ENCODE data around the gene DDAH1.
"Not testable (repeated sequence)": the region's sequence is repeated elsewhere in the genome, so short reads cannot be mapped to it uniquely, and the experiment has no call there.

Gene DDAH1

DNA sequence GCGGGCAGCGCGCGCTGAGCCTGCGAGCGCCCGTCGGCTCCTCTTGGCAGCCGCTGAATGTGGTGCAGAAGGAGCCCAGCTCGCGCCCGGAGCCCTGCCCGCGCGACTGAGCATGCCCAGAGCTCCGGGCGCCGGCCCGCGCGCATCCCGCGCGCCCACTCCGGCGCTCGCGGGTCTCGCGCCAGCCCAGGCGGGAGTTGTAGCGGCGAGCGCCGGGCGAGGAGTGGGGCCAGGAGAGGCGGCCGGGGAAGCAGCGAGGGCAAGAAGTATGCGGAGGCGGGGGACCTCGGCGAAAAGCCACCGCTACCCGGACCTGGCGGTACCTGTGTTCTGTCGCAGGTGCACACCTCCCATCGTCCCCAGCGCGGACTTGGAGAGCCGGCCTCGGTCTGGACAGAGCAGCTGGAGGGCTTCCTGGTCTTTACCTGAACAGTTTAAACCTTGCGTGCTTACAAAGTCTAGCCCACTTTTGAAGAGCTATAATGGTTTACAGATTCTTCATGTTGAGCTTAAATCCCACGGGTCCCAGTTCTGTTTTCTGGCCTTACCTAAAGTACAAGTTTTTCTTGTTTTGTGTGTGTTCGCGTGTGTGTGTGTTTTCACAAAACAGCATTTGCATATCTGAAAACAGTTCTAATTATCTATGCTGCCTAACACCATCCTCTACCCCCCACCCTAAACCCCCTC, at the start of gene DDAH1:
TSS of gene DDAH1 (minus strand) at position 61 of the 687 bp plus-strand sequence. CDS start 114 bp downstream, outside the sequence.
- no peak for DNase-seq

DNA sequence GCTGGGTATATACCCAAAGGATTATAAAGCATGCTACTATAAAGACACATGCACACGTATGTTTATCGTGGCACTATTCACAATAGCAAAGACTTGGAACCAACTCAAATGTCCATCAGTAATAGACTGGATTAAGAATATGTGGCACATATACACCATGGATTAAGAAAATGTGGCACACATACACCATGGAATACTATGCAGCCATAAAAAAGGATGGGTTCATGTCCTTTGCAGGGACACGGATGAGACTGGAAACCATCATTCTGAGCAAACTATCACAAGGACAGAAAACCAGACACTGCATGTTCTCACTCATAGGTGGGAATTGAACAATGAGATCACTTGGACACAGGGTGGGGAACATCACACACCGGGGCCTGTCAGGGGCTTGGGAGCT, 49.0 kb upstream of the DDAH1 start:
- DNase-seq = not testable (repeated sequence)

DNA sequence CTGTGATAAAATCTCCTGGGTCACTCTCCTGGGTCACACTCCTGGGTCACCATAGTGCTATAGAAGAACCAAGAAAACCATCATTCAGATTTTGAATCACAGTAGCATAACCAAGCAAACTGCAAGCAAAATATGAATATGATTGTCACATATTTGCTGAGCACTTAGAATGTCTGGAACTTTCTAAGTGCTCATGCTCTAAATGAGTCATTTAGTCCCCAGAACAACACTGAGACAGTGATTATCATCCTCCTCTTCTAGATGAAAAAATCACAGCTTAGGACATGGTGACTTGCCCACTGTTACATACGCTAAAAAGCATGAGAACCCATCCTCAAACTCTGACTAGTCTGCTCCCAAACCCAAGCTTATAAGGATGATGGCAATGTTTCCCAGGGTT, 39.5 kb upstream of the DDAH1 start:
- no peak for DNase-seq

DNA sequence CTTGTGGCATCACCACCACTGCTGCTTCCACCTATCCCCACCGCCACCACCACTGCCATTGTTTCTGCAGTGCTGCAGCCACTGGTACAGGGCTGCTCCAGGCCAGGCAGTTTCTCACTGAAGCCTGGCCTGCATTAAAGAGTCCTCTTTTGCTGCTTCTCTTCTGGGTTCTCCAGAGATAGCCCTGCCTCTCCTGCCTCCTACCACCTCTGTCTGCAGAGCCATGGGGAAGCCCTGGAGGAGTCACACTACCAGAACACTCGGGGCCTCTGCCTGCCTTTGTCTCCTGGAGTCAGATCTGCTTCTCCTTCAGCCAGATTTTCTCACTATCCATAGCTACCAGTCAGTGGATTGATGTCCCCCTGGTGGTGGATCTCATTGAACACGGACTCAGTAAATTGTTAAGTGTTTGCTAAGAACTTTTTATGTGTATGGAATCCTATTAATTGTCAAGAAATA, 37.7 kb upstream of the DDAH1 start:
- DNase-seq = no peak

DNA sequence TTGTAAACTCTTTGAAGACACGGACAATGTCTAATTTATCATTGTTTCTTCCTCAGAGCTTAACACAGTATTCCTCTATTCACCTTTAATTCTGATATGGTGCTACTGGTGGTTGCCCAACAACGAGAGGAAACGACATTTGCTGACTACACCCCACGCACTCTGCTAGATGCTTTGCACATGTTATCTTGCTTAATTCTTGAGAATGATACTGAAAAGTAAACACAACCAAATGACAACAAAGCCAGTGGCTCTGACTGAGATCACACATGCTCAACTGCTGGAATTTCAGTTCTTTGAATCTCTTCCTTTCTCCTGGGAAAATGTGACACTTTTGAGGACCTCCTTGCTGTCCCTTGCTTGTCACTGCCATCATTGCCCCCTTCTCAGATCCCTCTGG, 37.2 kb upstream of the DDAH1 start:
- DNase-seq = no peak

DNA sequence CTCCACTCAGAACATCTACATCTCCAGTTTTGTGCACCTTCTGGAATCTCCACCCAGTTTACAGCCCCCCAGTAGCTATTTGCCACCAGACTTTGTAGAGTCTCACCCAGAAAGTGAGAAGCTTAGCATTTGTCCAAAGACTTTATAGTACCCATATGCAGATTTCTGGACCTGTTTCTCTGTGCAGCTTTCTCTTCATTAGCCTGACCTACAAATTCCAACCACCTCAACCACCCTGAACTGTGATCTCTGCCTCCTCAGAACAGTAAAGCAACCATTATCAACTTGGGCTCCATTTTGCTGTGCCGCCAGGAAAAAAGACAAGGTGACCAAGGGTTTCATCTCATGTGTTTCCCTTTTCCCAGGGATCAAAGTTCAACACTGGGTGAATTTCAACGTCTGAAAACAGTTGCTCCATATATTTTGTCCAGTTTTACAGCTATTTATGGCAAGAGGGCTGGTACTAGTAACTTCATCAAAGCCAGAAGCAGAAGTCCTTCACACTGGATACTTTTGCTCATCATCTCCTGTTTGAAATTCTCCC, 36.5 kb upstream of the DDAH1 start:
- no peak for DNase-seq

DNA sequence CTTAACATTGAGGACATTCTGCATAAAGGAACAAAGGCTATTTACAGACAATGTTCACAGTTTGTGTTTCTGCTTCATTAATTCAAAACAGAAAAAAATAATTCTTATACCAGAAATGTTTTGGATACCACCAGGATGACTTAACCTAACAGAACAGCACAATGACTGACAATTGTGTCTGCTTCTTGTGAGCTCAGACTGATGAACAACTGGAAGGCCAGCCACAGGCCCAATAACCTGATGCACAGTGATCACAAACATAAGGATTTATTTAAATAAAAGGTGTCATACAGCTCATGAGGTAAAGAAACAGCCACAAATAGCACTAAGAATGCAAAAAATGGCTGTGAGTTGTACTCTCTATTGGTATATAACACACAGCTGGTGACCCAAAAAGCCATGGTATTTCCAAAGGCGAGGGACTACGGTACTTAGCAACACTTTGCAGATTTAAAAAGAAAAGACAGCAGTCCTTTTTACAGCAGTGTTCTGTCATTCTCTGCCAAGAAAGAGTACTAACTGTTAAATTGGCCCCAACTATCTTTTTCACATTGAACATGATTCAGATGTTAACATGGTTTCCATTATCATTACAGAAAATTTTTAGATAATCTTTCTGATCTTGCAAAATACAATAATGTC, 32.1 kb upstream of the DDAH1 start:
- DNase-seq = no peak

DNA sequence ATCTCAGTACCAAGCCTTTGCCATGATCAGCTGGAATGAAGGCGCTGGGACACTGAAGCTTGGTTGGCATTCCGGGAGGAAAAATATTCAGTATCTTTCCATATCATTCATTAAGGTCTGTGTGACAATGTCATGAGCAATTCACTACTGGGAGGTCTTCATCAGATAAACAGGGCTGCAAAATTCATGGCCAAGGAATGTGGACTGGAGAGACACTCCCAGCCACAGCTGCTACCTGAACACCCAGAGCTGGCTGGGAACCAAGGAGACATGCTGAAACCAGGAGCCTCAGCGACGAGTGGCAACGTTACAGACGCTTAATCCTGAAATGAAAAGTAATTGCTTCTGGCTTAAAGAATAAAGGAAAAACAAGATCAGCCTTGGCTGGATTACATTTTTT, 30.6 kb upstream of the DDAH1 start:
- no peak for DNase-seq

DNA sequence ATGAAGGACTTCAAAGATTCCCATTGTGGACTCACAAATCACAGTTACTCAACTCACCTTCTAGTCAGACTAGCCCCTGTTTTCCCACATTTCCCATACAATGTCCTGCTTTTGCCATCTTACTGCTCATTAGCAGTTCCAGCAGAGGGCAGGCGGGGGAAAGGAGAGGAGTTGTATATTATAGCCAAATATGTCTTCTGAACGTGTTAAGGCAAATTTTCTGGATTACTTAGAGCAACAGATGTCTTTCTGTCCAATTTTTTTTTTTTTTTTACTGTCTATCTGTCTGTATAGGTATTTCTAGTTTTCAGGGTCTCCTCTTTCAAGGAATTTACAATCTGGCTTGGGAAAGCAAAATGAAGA, 29.9 kb upstream of the DDAH1 start:
- DNase-seq = no peak

DNA sequence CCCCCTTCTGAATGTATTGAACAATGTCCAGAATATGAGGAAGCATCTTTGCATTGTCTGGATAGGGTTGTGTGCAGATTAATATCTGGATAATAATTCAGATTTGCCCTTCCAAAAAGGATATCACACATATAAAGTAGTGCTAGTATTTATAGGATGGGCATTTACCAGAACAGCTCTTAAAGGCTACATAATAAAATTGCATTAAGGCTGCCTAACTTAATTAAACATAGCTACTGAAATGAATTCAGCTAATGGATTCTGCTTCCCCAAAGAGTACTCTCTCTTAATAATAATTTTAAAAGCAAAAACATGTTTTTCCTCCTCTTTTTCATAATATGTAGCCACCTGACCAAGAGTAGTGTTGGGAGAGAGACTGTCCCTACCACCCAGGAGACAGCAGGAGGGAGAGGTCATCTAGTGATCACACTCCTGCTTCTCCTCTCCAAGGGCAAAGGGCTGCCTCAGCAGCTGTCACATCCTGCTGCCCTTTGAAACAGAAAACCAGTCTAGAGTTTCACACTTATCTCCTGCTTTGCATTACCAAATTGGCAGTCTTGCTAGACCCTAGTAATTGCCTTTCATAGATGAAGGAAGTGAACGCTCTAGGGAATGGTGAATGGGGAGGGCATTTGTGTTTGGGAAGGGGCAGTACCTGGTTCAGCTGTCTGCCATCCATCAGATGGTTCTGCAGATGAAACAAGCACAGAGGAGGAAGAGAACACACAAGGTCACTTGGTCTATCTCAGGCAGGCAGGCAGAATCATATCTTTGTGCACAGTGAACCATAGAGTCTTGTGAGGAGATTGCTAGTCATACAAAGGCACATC, 29.3 kb upstream of the DDAH1 start:
- DNase-seq = no peak

DNA sequence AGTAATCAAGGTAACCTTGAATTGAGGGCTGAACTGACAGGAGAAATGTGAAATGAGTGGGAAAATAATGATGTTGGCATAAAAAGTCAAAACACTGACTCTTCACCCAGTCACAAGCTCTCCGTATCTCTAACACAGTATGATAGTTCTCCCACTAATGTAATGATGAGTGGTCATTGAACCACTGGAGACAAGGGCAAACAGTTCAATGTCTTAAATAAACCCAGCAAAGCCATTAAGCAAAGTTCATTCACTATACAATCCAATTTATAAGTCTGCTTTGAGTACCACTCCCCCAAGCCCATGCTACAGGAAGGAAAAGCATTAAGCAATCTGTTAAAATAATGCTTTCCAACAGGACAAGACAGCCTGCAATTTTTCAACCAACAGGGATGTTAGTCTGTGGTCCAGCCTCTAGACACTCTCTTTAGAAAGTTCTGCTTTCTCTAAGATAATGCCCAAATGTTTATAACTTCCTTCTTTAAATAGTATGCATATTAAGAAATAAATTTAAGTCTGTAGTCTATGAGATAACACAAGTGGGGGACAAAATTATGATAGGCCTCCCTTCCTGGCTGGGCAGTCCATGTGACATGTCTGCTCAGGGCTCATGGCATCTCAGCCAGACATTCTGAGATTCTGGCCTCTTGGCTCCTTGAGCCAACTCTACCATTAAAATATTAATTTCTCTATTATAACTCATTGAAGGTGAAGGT, 25.5 kb upstream of the DDAH1 start:
- DNase-seq = no peak

DNA sequence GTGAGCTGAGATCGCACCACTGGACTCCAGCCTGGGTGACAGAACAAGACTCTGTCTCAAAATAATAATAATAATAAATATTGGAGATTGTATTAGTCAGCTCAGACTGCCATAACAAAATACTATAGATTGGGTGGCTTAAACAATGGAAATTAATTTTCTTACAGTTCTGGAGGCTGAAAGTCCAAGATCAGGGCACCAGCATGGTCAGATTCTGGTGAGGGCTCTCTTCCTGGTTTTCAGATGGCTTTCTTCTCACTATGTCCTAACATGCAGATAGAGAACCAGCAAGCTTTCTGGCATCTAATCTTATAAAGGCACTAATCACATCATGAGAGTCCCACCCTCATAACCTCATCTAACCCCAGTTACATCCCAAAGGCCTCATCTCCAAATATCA, 23.2 kb upstream of the DDAH1 start:
- DNase-seq = no peak

DNA sequence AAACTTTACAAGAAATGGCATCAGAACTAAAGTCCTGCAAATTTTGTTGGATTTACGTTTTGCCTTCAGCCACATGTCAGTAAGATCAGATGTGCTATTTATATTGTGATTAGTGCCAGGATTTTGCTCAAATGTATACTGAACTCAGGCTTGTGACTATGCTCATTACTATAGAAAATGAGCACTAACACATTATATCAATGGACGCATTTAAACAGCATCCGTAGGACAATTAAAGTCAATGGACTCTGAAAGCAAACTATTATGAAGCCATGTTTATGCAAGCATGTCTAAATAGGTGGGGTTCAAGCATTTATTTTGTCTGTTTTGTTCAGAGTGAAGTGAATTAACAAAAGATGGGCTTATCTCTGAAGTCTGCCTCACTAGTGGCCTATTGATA, 20.6 kb upstream of the DDAH1 start:
- DNase-seq = no peak

DNA sequence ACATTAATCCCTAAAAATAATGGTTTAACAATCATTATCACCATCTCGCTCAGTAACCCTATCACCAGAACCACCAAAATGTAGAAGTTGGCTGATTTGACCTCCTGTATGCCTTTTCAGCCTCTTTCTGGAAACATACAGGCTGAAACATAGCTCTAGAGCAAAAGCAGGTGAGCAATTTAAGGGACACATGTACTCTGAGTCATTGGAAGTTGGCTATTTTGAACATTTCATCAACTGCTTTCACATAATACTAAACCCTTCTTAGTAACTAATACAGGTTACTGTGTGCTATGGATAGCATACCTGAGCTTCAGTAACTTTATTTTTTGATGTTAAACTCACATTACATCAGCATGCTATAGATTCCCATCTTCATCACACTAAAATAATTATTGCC, 19.8 kb upstream of the DDAH1 start:
- DNase-seq = no peak

DNA sequence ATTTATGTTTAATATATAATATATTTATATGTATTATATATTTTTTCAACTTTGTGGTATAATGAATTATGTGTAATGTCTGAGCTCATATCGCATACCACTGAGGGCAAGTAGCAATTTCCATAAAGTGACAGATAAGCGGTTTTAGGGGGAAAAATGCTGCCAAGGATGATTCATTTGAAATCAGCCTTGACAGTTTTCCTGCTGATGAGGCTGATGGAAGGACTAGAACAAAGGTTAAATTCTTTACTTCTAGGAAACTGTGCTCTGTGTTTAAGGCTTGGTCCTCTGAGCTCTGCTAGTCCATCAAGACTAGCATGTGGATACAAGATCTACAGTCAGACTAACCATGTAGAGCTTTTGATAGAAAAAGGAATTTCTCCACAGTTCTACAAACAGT, 19.3 kb upstream of the DDAH1 start:
- DNase-seq = no peak

DNA sequence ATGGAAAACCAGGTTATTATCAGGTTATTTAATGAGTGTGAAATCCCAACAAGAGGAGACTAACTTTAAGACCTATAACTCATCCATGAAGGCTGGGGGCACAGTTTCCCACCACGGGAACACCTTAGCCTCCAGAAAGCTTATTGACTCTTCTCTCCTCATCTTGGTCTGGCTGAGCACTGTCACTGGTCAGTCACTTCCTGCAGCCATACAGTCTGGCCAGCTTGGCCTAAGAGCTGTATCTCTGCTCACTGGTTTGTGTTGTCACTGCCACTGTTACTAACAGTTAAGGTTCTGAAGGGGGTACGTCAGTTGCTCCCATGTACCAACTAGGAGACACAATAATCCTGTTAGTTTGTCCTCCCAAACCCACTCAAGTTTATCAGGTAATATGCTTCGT, 16.7 kb upstream of the DDAH1 start:
- DNase-seq = no peak

DNA sequence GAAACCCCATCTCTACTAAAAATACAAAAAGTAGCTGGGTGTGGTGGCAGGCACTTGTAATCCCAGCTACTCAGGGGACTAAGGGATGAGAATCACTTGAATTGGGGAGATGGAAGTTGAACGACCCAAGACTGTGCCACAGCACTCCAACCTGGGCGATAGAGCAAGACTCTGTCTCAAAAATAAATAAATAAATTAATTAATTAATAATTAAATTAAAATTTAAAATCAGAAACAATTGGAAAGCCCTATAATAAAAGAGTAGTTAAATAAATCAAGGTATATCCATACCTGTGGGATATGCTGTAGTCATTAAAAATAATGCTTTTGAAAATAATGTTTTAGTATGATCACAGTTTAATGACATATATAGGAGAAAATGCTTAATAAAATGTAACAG, 15.6 kb upstream of the DDAH1 start:
- no peak for DNase-seq

DNA sequence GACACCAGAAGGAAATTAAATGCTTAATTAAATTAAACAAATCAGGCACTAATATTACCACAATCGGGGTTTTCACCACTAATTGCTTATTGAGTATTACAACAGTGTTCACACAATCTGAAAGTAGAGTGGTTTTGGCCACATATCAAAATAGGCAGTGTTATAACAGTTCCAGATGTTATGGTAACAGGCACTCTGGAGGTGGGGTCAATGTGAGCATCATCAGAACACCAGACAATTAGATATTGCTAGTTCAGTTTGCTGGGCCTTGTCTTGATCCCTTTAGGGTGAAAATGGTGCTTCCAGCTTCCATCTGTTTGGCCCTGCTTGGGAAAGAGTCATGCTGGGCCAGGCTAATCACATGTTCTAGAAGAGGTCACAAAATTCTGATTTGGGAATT, 14.5 kb upstream of the DDAH1 start:
- DNase-seq = no peak

DNA sequence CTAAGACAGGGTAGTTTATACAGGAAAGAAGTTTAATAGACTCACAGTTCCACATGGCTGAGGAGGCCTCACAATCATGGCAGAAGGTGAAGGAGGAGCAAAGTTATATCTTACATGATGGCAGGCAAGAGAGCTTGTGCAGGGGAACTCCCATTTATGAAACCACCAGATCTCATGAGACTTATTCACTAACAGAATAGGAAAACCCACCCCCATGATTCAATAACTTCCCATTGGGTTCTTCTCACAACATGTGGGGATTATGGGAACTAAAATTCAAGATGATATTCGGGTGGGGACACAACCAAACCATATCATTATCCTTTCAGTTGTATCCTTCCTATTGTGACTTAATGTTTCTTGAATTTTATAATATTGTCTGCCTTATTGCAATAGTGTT, 13.4 kb upstream of the DDAH1 start:
- DNase-seq = no peak

DNA sequence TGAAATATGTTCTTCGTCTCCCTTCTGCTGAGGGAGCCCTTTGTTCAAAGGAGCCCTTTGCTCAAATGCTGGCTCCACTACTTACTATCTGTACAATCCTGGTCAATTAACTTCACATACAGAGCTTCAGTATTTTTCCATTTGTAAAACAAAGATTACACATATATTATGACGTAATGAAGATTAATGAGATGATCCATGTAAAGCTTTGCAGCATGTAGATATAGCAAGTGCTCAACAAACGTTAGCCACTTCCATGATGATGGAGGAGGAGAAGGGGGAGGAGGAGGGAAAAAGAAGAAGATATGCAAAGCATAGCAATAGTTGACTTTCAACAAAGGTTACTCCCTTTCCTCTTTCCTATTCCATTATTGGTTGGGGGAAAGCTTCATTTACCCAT, 10.1 kb upstream of the DDAH1 start:
- no peak for DNase-seq

DNA sequence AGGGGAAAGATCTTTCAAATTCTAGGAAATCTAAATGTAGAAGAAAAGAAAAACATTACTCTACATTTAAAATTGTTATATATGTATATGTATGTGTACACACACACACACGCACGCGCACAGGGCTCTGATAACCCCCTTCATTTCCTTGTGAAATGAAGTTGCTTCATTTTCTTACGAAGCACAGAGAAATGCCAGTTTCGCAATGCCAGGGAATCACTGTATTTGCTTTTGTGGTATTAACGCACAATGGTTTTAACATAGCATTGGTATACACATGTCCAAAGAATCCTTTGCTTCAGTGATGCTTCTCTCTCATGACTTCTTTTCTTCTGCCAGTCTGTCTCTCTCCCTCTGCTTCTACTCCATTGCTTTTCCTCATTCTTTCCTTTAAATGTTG, 8.4 kb upstream of the DDAH1 start:
- DNase-seq = no peak

DNA sequence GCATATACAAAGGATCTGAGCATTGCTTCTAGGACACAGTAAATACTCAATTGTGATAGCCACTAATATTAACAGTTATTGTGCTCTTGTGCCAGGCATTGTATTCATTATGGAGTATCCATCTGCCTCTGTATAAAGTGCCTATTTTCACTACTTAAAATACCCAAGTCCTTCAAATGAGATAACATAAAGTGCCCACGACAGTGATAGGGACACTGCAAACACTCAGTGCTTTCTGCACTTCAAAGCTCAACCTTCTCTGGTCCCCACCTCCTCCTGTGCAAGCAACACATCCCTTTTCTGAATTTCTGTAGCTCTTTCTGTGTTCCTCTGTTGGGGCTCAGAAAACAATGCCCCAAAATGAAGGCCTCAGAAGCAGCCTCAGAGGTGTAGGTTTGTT, 6.6 kb upstream of the DDAH1 start:
- DNase-seq = no peak

DNA sequence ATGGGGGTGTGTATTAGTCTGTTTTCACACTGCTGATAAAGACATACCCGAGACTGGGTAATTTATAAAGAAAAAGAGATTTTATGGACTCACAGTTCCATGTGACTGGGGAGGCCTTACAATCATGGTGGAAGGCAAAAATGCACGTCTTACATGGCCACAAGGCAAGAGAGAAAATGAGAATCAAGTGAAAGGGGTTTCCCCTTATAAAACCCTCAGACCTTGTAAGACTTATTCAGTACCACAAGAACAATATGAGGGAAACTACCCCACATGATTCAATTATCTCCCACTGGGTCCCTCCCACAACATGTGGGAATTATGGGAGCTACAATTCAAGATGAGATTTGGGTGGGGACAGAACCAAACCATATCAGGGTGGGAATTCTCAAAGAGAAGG, 5.2 kb upstream of the DDAH1 start:
- not testable (repeated sequence) for DNase-seq

All from activated CD4-positive, alpha-beta T cell treated with anti-CD3 and anti-CD28 coated beads, Interleukin-2, amount 50 U/mL, for 1 hour (primary cell).